T-helper 22 cell (primary cell): ENCODE data around the gene METTL15.
"Not testable (repeated sequence)": the region's sequence is repeated elsewhere in the genome, so short reads cannot be mapped to it uniquely, and the experiment has no call there.

ENCODE experiments used
- DNase-seq: peaks from one replicate; pipeline ENCODE4 v3.0.0-alpha.2; 2020; ENCODE audit warnings: low read depth

METTL15 gene, protein sequence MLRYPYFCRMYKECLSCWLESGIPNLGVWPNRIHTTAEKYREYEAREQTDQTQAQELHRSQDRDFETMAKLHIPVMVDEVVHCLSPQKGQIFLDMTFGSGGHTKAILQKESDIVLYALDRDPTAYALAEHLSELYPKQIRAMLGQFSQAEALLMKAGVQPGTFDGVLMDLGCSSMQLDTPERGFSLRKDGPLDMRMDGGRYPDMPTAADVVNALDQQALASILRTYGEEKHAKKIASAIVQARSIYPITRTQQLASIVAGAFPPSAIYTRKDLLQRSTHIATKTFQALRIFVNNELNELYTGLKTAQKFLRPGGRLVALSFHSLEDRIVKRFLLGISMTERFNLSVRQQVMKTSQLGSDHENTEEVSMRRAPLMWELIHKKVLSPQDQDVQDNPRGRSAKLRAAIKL

DNA sequence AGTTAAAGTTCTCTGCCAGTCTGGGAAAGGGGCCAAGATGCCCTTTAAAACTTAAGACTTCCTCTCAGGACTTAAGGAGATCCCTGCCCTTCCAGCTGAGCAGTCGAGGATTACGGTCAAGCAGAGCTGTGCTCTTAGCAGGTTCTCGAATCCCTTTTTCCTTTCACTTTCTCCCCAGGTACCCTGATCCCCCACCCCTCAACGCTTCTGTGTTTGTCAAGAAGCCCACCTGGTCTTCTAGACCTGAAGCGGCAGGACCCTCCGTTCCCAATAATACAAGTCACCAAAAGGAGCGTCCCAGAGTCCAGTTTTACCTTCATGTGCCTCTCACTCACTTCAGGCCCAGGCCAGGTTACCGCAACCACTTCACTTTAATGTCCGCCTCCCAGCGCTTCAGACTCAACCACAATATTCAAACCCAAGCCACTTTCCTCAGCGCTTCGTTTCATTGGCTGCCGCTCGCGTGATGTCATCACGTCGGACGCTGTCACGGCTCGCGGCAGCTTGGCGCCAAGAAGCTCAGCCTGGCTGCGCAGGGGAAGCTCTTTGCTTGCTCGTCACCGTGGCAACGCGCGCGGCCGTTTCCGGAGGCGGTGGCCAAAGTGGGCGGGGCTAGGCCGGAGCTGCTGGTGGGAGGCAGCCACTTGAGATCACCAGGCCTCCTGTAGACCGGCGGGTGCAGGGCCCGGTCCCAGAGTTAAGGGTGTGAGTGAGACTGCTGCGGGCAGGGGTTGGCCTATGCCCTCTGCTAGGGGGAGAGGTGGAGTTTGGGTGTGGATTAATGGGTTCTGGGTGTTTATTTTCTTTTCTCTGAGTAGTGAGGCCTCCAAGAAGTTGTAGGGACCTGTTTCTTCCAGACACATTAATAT is at the start of gene METTL15, which contains the start of gene KIF18A:
Gene METTL15, plus strand, starts transcription at position 639 of the 869 bp plus-strand sequence. CDS start 4,947 bp downstream, outside the sequence.
Gene KIF18A, minus strand, starts transcription at position 407 of the 869 bp plus-strand sequence. CDS start 10,209 bp downstream, outside the sequence.
- DNase-seq: peak; percentile 95

DNA sequence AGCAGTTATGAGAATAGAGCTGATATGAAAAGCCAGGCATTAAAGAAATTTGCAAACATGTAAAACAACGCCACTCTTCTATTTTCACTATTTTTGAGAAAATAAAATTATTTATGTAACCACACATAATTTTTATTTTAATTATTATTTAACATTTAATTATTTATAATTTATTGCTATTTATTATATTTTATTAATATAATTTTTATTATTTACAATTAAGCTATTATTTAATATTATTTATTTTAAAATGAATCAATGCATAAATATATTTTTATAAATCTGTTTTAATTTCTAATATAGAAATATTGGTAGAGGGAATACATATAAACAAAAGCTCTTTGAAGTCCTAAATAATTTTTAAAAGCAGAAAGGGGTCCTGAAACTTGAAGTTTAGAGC is 36.9 kb upstream of the METTL15 start:
- DNase-seq: no peak

DNA sequence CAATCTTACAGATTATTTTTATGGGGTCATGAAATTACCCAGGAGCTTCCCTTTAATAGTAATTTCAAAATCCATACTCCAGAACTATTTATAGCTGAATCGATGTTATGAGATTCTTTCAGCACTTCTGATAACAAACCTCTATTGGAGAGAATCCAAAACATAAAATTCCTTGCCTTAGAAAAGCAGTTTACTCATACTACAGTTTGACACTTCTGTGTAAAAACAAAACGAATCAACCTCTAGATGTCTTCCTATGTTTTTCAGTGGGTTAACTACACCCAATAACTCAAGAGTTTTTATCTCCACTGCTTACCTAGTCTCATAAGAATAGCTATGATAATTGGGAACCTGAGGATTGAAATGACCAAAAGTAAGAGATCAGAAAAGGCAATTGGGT is 35.9 kb upstream of the METTL15 start:
- DNase-seq: no peak

DNA sequence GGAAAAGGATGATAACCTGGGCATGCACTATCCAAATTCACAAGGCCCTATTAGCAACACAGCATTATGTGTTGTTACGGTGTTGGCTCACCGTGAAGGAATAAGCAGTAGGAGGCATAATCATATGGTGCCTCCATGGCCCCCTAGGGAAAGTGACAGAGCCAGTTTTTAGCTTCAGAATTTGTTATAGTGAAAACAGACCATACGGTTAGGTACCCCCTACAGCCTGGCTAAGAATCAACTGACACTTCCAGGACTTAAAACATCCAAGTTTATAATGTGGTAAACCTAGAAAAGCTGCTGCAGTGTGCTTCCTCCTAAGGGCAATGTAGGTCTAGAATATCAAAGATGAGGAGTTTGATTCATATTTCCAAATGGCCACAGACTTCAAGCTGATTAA is 30.7 kb upstream of the METTL15 start:
- DNase-seq: no peak

DNA sequence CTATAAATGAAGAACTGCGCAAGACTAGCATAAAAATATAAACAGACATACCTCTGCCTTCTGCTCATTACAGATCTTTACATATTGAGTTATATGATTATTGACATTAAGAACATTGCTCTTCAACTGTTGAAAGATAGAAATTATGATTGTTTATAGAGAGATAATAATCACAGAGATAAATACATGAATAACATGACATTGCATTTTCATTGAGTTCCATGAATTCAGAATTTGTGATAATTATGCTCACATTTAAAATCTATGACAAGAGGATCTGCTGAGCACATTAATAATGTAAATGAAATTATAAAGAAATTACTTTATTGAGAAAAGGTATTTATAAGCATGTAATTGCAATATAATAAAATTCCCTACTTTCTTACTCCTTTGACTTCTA is 25.1 kb upstream of the METTL15 start:
- no peak for DNase-seq

DNA sequence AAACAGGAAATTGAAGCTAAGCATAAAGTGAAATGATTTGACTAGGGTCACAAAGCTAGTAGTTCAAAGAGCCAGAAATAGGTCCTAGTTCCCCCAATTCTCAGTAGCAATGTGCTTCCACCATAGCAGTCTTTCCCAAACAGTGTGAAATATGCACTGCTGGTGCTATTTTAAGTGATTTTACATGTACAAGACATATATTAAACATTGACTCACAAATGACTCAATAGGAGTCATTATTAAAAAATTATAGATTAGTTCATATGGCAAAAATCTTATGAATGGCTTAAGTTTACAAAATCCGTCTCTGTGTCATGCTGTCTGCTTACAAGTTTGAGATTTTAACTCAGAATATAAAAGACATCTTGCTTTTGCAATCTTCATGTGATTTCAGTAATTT is 21.6 kb upstream of the METTL15 start:
- DNase-seq: no peak

DNA sequence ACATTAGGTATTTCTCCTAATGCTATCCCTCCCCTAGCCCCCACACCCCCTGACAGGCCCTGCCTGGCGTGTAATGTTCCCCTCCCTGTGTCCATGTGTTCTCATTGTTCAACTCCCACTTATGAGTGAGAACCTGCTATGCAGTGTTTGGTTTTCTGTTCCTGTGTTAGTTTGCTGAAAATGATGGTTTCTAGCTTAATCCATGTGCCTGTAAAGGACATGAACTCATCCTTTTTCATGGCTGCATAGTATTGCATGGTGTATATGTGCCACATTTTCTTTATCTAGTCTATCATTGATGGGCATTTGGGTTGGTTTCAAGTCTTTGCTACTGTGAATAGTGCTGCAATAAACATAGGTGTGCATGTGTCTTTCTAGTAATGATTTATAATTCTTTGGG is 21.0 kb upstream of the METTL15 start:
- DNase-seq: not testable (repeated sequence)

DNA sequence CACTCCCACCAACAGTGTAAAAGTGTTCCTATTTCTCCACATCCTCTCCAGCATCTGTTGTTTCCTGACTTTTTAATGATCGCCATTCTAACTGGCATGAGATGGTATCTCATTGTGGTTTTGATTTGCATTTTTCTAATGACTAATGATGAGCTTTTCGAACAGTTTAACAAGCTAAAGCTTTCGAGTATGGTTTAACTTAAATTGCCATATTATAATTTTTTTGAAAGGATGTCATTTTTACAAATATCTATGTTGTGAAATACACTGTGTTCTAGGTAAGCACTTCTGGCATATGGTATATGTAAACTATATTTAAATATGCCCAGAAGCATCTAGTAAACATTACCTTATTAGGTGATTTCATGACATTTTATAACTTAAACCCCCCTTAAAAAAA is 20.5 kb upstream of the METTL15 start:
- not testable (repeated sequence) for DNase-seq

DNA sequence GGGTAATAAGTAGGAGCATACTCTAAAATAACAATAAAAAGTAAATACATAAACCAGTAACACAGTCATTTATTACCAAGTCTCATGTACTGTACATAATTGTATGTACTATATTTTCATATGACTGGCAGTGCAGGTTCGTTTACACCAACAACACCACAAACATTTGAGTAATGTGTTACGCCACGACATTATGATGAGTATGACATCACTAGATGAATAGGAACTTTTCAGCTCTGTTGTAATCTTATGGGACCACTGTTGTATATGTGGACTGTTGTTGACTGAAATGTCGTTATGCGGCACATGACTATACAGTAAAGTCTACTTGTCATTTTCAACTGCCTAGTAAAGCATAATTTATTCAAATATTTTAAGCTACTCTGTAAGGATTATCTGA is 18.8 kb upstream of the METTL15 start:
- DNase-seq: no peak

DNA sequence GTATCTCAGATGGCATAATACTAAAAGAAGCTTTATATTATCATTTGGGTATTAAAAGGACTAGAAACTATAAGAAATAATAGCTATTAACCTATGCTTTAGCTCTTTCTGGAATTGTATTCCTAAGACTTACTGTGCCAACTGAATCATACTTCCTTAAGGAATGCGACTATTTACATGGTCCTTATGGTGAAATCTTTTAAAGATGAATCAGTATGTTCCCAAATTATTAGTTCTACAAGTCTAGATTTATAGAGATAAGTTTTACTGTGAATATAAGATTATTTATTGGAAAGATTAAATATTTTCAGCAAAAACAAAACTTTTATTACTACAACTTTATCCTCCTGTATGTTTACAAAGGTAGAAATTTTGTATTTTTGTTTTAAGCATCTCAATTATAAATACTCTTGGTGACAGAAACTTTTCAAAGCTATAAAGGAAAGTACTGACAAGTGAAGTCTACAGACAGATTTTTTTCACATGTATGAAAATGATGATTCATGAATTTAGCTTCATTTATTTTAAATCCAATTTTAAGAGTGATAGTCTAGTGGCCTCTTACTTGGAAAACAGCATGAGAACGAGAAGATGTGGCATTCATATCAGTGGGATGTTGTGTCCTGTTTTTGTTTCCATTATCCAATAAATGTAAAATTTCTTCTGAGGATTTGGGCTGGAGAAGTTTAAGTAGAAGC is 18.0 kb upstream of the METTL15 start:
- DNase-seq: no peak

DNA sequence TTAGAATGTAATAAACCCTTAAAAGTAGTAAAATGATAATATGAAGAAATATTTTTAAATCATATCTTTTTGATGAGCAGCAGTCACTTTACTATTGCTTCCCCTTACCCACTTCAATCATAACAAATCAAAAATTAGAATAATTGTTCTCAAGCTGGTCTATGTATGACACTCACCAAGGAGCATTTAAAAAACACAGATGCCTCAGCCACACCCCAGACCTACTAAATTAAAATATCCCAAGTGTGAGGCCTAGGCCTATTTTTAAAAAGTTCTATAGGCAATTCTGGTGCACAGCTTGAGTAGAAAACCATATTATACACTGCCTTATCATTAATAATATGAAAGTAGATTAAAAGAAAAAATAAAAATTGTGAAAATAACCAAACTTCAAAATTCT is 15.4 kb upstream of the METTL15 start:
- DNase-seq: no peak

DNA sequence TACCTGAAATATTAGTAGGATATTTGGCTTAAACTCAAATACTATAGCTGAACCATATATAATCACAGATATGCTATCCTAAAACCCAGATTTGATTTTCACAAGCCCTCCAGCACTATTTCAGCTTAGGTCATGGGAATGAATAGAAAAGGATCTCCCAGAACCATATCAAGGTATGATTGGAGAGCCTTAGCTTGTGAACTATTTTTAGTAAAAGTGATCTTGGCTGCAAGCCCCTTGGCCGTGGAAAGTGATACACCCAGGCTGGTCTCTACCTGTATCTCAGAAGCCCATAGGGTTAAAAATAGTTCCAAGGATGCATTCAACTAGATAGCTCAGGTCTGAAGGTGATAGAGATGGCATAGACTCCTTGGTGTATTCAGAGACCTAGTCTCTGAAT is 9.9 kb upstream of the METTL15 start:
- no peak for DNase-seq

DNA sequence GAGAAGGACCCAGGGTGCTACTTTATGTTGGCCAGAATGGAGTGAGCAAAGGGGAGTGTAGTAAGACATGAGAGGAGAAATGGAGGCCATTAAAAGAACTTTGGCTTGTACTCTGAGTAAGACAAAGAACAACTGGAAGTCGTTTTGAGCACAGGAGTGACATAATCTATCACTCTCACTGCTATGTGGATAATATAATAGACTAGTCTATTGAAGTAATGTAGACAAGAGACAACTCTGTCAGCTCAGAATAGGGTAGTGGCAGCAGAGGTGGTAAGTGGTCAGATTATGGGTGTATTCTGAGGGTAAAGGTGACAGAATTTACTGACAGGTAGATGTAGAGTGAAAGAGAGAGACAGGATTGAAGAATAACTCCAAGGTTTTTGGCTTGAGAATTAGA is 8.5 kb upstream of the METTL15 start:
- DNase-seq: no peak

DNA sequence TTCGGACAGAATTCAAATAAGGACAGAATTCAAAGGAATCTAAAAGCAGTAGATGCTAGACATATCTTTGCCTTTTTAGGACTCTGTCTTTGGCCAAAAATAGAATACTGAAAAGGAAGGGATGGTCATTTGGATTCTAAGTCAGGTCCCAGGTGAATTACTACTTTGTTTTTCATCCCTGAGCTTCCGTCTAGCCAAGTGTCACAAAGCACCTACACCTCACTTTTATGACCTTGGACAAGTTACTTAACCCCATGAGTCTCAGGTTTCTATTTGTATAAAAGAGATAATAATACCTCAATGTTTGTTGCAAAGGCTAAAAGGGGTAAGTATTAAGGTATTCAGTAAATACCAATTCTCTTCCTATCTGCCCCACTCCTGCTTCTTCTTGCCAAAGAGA is 7.5 kb upstream of the METTL15 start:
- DNase-seq: no peak

DNA sequence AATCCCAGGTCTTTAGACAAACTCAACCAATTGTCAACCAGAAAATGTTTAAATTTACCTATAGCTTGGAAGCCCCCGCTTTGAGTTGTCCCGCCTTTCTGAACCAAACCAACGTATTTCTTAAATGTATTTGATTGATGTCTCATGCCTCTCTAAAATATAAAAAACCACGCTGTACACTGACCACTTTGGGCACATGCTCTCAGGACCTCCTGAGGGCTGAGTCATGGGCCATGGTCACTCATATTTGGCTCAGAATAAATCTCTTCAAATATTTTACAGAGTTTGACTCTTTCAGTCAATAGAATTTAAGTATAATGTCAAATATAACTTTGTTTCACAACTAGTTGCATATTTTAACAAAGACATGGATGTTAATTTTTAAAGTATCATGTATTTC is 5.9 kb upstream of the METTL15 start:
- not testable (repeated sequence) for DNase-seq

DNA sequence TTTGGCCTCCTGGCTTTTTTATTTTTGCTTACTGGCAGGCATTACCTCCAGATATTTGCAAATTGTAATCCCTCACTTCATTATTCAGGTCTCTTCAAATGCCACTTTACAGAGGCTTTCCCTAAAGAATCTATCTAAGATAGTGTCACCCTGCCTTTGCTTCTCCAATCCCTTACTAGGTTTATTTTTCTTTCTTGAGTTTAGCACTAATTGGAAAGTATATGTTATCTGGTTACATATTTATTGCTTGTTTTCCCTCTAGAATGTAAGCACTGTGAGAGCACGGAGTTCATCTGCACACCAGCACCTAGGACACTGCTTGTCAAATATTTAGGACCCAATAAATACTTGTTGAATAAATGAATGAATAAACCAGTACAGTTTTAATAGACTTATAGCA is 3.8 kb upstream of the METTL15 start:
- DNase-seq: no peak

DNA sequence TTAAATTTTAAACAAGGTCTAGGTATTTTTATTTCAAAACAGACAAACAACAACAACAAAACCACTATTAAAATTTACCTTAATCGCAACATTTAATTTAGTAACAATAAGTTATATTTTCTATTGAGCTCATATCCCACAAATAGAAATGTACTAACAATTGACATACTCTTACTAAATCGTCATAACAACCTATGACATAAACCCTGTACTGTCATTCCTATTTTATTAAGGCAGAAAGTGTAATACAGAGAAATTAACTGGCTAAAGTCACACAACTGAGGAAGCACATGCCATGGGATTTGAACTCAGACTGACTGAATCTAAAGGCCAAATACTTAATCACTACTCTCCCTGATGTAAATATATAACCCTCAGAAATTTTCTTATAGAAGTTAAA is 3.2 kb upstream of the METTL15 start:
- DNase-seq: no peak

DNA sequence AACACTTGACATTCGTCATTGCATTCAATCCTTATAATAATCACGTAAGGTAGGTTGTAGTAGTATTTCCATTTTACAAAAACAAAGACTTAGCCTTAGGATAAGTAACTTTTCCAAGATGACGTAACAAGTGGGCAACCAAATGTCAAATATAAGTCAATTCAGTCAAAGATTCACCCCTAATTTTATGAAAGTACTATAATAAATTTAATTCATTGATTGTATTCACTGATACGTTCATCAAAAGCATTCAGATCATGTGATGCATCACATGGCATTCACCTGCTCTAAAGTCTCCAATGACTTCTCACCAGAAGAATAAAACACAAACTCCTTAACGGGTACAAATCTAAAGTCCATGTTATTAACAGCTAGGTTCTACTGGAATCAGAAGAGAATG is 2.3 kb upstream of the METTL15 start:
- no peak for DNase-seq

DNA sequence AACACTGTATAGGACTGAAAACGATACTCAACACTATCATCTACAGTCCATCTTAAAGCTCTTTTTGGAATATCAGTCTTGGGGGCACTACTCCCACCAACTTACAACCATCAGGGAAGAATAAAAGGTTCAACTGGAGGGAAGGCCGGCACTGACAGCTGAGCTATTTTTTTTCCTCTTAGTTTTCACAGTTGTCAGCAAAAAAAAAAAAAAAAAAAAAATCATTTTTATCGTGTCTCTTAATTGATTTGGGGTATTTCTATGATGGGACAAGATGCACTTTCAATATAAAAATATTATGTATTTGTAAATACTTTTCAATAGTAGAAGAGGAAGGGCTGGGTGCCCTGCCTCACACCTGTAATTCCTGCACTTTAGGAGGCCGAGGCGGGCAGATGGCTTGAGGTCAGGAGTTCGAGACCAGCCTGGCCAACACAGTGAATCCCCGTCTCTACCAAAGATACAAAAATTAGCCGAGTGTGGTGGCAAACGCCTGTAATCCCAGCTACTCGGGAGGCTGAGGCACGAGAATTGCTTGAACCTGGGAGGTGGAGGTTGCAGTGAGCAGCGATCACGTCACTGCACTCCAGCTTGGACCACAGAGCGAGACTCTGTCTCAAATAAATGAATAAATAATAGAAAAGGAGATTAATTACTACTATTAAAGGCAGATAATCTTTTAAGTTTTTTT is 1.7 kb upstream of the METTL15 start:
- DNase-seq: no peak

DNA sequence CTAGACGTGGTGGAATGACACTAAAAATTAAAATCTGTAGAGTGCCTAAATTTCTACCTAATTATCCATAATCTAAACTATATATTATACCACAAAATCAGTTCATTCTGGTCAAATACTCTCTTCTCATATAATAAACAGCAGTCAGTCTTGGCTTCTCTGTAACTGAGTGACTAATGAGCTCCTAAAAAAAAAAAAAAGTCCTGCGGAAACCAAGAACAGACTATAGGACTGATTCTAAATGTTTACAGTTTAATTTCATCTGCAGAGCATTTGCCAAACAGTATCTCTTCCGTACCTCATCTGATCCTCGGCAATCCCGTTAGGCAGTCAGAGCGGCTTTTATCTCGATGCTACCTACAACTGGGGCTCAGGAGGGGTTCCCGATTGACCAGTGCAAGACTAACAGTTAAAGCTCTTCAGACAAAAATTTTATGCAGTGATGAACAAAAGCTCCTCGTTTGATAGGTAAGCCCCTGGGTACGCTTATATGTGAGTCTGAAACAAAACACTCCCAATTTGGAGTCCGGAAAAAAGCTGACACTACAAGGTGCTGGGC is 918 bp upstream of the METTL15 start:
- DNase-seq: no peak

DNA sequence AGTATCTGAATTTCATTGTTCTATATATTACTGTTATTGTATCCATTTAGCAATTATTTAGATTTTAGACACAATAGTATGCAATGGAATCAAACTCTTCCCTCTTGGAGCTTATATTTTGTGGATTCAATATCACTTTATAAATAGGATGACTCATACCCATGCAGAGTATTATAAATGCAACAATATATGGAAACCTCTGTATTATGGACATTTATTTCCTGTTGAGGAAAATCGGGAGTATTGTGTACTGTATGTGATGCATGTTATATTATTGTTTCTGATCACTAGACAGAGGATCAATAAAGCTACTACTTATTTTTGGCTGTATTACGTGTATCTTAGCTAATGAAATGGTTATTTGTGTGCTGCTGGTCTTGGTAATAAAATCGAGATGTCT is 770 bp downstream of the METTL15 start:
- no peak for DNase-seq
